KOPT-K1 (cell line): Measurements from ENCODE around the gene ARHGEF37.
"Not testable (repeated sequence)": the region's sequence is repeated elsewhere in the genome, so short reads cannot be mapped to it uniquely, and the experiment has no call there.

Experiments
- H3K27ac ChIP-seq: fragments of 200-600 bp; sonication (generic); 2 replicates; pipeline ENCODE4 v1.5.1; 2016; ENCODE audit warnings: antibody characterized with exemption, mild to moderate bottlenecking, low read depth, low read length; ENCODE audit not compliant: poor library complexity, severe bottlenecking
- H3K36me3 ChIP-seq: fragments of 200-600 bp; sonication (generic); 2 replicates; pipeline ENCODE4 v1.5.1; 2017; ENCODE audit warnings: antibody characterized with exemption, mild to moderate bottlenecking, low read length, moderate library complexity; ENCODE audit not compliant: insufficient read depth
- H3K9me3 ChIP-seq: fragments of 200-600 bp; sonication (generic); 2 replicates; pipeline ENCODE4 v1.5.1; 2017; ENCODE audit warnings: antibody characterized with exemption, low read length, mild to moderate bottlenecking; ENCODE audit not compliant: insufficient read depth, poor library complexity, severe bottlenecking

Gene ARHGEF37

DNA sequence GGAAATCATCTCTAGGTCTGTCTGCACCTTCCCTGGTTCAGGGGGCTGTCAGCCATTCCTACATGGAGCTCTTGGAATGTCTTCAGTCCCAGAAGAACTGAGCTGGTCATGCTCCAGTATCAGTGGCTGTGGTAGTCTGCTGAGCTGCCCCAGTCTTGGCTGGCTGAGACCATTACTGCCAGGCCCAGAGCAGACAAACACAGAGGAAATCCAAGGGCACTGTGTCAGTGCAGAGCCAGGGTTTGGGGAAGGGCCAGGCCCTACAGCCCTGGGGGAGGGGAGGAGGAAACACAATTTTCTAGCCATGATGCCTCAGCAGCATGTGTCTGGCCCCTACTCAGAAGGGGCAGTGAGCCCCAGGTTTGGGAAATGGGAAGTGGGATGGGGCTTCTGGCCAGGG lies 58.4 kb downstream of the ARHGEF37 start:
- Histone ChIP-seq H3K27ac (no peak overlapping the region), H3K36me3 (no peaks in the 10 kb centered on the region), H3K9me3 (no peaks in the 10 kb centered on the region)

DNA sequence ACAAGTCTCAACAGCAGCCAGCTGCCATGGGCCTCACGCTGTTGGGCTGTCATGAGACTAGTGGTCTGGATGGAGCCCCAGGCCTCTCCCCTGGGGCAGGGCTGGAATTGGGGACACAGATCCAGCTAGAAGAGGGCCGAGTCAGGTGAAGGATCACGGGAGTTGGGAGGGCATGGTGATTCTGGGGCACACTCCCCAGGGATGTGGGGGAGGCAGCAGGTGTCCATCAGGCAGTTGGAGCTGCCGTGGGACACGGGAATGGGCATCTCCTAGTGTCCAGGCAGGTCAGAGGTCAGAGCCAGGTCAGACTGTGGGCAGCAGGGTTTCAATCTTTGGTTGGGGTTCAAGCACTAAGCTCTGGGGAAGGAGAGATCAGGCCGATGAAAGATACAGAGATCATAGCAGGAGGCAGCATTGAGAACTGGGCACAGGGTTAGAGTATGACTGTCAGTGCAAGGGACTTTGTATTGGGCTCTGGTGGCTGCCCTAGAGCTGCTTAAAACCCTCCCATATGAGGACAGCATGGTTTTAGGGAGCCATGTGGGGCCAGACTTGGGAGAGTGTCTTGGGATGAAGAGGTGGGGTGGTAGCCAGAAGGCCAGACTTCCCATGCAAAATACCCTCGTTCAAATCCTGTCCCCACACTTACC lies 59.2 kb downstream of the ARHGEF37 start:
- no peaks in the 10 kb centered on the region for H3K36me3 ChIP-seq
- no peak overlapping the region for H3K27ac ChIP-seq
- H3K9me3 ChIP-seq, result no peaks in the 10 kb centered on the region

DNA sequence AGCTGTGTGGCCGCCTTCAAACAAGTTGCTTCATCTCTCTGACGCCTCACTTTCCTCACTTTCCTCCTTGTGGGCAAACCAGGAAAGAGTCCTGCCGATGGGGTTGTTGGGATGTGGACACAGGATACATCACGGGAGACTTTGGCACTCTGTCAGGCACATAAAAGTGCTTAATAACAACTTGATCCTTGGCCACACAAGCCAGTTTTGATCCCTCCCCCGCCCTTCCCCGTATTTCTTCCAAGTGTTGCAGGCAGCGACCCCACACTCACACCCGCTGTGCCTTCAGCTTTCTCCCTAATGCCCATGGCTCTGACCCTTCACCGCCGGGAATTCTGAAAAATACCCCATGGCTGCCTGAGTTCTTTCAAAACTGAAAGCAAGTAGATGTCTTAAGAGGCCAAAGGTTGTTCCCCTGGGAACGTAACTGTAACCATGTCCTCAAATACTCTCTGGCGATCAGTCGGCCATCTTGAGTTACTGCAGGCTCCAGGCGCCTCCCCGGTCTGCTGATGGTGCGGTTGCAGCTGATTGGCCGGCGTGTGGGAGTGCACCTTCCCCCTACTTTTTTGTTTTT lies 59.8 kb downstream of the ARHGEF37 start:
- H3K36me3 ChIP-seq, result no peaks in the 10 kb centered on the region
- H3K27ac ChIP-seq, result no peak overlapping the region
- H3K9me3 ChIP-seq, result no peaks in the 10 kb centered on the region

DNA sequence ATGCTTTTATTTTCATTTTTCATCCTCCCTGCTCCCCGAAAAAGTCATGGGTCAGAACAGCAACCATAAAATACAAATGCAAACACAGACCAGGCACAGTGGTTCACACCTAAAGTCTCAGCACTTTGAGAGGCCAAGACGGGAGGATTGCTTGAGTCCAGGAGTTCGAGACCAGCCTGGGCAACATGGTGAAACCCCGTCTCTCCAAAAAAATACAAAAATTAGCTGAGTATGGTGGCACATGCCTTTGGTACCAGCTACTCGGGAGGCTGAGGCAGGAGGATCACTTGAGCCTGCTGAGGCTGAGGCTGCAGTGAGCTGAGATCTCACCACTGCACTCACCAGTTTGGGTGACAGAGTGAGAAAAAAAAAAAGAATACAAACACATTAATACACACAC lies 60.3 kb downstream of the ARHGEF37 start:
- no peaks in the 10 kb centered on the region for H3K9me3 ChIP-seq
- H3K27ac ChIP-seq, result no peak overlapping the region
- no peaks in the 10 kb centered on the region for H3K36me3 ChIP-seq

DNA sequence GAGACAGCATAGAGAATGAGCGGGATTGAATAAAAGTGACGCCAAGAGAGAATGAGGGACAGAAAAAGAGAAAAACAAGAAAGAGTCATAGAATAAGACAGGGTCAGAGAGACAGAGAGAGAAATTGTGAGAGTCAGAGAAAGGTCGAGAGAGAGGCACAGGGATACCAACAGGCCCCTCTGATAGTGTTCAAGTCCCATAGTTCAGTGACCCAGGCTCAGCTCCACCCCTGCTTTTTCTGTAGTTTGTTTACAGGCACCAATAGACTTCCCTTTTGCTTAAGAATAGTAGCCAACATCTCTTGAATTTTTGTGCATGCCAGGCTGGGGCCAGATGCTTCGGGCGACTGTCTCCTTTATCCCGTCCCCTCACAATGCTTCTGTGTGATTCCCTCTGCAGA lies 62.5 kb downstream of the ARHGEF37 start:
- Histone ChIP-seq H3K36me3 (no peaks in the 10 kb centered on the region), H3K9me3 (no peaks in the 10 kb centered on the region), H3K27ac (no peak overlapping the region)

DNA sequence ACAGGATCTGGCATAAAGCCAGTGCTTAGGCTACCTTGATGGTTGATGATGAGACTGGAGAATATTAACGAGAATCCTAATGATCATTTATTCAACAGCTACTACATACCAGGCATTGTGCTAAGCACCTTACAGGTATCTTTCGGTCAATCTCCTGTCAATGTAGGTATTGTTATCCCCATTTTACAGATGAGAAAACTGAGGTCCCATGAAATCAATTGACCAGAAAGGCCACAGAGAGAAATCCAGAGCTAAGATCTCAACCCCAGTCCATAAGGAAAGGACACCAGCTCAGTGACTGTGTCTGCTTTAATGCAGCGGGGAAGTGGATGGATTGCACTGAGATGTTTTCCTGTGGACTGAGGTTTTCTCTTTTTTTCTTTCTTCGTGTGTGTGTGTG lies 63.3 kb downstream of the ARHGEF37 start:
- Histone ChIP-seq H3K9me3 (no peaks in the 10 kb centered on the region), H3K36me3 (no peaks in the 10 kb centered on the region), H3K27ac (no peak overlapping the region)

DNA sequence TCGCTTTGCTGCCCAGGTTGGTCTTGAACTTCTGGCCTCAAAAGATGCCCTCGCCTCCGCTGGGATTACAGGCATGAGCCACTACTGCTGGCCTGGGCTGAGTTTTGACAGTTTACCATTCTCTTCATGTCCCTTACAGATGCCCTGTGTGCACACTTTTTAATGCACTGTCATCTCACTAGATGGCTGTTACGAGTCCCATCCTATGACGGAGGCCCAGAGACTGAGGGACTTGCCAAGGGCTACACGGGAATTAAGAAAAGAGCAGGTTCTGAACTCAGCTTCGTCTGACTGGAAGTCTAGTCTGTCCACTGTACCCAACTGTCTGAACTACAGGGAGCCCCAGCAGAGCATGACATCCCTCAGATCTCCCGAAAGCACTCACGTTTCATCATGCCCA lies 63.9 kb downstream of the ARHGEF37 start:
- Histone ChIP-seq H3K9me3 (no peaks in the 10 kb centered on the region), H3K36me3 (no peaks in the 10 kb centered on the region), H3K27ac (no peak overlapping the region)

DNA sequence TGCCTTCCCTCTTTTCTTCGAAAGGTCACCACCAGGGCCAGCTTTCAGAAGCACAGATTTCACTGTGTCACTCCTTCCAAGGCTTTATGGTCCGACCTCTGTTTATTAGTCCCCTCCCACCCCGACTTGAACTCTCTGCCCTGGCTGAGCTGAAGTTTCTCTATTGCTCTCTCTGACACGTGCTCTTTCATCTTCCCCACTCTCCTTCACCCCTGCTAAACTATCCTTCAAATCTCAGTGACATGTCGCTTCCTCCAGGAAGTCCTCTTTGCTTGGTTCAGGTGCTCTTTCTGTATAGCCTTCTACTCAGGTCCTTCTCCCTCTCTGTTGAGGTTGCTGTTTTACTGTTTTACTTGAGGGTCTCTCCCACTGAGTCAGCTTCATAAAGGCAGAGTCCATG lies 64.4 kb downstream of the ARHGEF37 start:
- Histone ChIP-seq H3K36me3 (no peaks in the 10 kb centered on the region), H3K9me3 (no peaks in the 10 kb centered on the region), H3K27ac (no peak overlapping the region)

DNA sequence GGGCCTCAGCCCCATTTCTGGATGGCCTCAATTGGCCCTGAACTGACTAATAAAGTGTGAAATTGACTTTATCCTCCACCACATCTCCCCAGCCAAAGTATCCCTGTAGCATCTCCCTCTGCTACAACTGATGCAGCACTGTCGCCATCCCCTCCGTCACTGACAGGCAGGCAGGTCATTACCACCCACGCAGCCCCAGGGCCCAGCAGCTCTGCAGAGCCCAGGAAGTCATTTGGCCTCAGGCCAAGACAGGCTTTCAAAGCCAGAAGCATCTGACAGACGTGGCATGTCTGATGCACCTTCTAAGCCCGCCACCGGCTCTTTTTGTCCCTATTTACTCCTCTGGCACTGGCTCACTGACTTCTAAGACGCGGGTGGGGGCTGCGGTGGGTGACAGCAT lies 65.3 kb downstream of the ARHGEF37 start:
- Histone ChIP-seq H3K9me3 (no peaks in the 10 kb centered on the region), H3K36me3 (no peaks in the 10 kb centered on the region), H3K27ac (no peak overlapping the region)

DNA sequence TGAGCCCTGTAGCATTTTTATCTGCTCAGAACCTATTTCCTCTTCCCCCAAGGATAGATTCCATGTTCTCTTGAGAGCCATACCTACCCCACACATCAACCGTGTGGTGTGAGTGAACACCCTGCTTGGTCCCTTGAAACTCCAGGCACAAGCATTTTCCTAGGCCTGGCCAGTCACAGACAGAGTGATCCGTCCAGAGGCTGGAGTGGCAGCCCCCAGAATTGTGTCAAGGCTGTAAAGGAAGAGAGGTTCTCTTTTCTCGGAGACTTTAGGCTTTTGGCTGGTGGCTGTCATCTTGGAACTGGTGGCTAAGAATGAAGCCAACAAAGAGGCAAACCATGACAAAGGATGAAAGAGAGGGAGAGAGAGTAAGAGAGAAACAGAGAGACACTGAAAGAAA lies 66.0 kb downstream of the ARHGEF37 start:
- no peaks in the 10 kb centered on the region for H3K9me3 ChIP-seq
- no peaks in the 10 kb centered on the region for H3K36me3 ChIP-seq
- no peak overlapping the region for H3K27ac ChIP-seq

DNA sequence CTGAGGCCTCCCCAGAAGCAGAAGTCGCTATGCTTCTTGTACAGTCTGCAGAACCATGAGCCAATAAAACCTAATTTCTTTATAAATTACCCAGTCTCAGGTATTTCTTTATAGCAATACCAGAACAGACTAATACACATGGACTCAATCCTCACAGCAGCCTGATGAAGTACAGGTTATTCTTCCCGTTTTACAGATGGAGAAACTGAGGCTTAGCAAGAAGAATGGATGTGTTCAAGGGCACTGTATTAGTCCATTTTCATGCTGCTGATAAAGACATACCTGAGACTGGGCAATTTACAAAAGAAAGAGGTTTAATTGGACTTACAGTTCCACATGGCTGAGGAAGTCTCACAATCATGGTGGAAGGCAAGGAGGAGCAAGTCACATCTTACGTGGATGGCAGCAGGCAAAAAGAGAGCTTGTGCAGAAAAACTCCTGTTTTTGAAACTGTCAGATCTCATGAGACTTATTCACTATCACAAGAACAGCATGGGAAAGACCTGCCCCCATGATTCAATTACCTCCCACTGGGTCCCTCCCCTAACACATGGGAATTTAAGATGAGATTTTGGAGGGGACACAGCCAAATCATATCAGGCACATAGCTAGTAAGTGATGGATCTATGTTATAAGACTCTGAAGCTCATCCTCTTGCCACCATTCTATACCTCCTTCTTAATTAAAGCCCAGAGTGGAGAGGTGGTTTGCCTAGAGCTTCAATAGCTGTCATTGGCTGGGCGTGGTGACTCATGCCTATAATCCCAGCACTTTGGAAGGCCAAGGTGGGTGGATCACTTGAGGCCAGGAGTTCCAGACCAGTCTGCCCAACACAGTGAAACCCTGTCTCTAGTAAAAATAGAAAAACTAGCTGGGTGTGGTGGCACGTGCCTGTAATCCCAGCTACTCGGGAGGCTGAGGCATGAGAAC lies 67.4 kb downstream of the ARHGEF37 start:
- H3K36me3 ChIP-seq, H3K27ac ChIP-seq, H3K9me3 ChIP-seq: not testable (repeated sequence)

DNA sequence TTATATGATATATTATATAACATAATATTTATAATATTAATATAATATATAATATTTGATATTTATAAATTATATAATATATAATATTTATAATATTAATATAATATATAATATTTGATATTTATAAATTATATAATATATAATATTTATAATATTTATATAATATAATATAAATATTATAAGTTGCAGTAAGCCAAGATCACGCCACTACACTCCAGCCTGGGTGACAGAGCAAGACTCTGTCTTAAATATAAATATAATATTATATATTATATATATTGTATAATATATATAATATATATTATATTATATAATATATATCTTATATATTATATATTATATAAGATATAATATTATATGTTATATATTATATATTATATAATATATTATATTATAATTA lies 68.4 kb downstream of the ARHGEF37 start:
- not testable (repeated sequence) for H3K9me3 ChIP-seq, H3K27ac ChIP-seq, H3K36me3 ChIP-seq

DNA sequence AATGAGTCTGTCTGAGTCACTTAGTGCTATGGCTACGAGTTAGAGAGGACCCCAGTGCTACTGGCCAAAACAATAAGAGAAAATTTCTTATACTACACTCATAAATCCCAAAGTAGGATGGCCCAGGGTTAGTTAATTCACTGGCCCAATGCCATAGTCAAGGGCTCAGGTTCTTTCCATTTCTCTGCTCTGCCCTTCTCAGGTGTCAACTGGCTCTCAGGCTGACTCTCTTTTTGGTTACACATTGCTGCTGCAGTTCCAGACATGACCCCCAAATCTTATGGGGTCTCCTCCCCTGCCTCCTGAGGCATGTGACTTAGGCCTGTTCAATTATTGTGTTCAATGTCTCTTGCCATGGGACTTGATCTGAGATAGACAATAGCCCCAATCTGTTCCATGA lies 70.4 kb downstream of the ARHGEF37 start:
- no peak overlapping the region for H3K27ac ChIP-seq
- peaks cover 3% of the 10 kb centered on the region for H3K9me3 ChIP-seq
- H3K36me3 ChIP-seq, result no peaks in the 10 kb centered on the region

DNA sequence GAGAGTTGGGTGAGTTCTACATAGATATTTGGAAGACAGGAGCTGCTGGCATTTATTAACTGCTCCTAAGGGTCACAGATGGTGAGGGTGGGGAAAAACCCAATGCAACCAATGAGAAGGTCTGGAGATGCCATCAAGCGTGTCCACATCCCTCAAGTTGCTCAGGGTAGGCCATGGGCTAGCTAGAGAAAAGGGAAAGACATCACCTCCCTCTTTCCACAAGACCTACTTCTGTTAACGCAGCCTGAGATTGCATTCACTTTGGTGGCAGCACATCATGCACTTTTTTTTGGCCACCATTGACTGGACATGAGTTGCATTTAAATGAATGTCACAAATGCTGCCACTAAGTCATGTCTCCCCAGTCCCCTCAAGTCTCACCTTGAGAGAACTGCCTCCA lies 71.4 kb downstream of the ARHGEF37 start:
- Histone ChIP-seq H3K27ac (no peak overlapping the region), H3K36me3 (no peaks in the 10 kb centered on the region), H3K9me3 (peaks cover 8% of the 10 kb centered on the region)

DNA sequence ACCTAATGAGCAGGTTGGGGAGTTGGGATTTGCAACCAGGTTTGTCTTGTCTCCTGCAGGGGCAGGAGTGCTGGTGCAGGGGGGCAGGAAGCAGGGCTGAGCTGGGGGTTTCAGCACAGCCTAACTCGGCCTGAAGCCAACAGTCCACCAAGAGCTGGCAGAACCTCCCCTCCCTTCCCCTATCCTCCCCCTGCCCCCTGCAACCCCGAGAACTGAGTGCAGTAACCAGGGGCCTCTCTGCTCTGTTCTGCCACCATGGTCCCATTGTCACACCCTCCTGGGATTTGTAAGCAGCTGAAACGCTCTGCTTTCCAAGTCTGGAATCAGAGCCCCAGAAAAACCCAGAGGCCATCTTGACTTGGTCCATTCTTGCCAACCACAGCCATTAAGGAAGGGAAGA lies 72.9 kb downstream of the ARHGEF37 start:
- H3K9me3 ChIP-seq, result peaks cover 8% of the 10 kb centered on the region
- H3K27ac ChIP-seq, result no peak overlapping the region
- no peaks in the 10 kb centered on the region for H3K36me3 ChIP-seq
